H9 (cell line): ENCODE measurements around the gene ITGA11. TPM values are rescaled to one million over a fixed set of nuclear protein-coding genes. Genes with fewer than 3 reads are reported as not detected.

Source experiments
- DNase-seq: peaks from one replicate; pipeline ENCODE4 v3.0.0-alpha.2; 2017
- H2AFZ ChIP-seq: one replicate; pipeline ENCODE4 v1.6.1; 2013; ENCODE audit warnings: mild to moderate bottlenecking, low read length, control low read depth, moderate library complexity
- H2AK5ac ChIP-seq: 2 replicates; pipeline ENCODE4 v1.6.1; 2013; ENCODE audit warnings: low read length, control low read depth, mixed read lengths; ENCODE audit not compliant: insufficient read length
- H2BK120ac ChIP-seq: one replicate; pipeline ENCODE4 v1.6.1; 2013; ENCODE audit warnings: low read depth, mild to moderate bottlenecking, low read length, control low read depth, inconsistent platforms; ENCODE audit not compliant: poor library complexity, severe bottlenecking
- H2BK12ac ChIP-seq: 2 replicates; pipeline ENCODE4 v1.6.1; 2013; ENCODE audit warnings: low read length, control low read depth, mixed read lengths, low read depth; ENCODE audit not compliant: insufficient read length
- H2BK15ac ChIP-seq: 2 replicates; pipeline ENCODE4 v1.6.1; 2013; ENCODE audit warnings: low read depth, low read length, control low read depth
- H2BK20ac ChIP-seq: one replicate; pipeline ENCODE4 v1.6.1; 2013; ENCODE audit warnings: low read depth, mild to moderate bottlenecking, low read length, control low read depth, inconsistent platforms; ENCODE audit not compliant: poor library complexity, severe bottlenecking
- H2BK5ac ChIP-seq: 2 replicates; pipeline ENCODE4 v1.6.1; 2013; ENCODE audit warnings: low read length, control low read depth, mixed read lengths; ENCODE audit not compliant: insufficient read length
- H3K14ac ChIP-seq: 2 replicates; pipeline ENCODE4 v1.6.1; 2013; ENCODE audit warnings: low read length, control low read depth; ENCODE audit not compliant: insufficient read depth
- H3K18ac ChIP-seq: 2 replicates; pipeline ENCODE4 v1.6.1; 2013; ENCODE audit warnings: low read depth, mild to moderate bottlenecking, mixed read lengths, low read length, control low read depth; ENCODE audit not compliant: insufficient read length
- H3K23ac ChIP-seq: 2 replicates; pipeline ENCODE4 v1.6.1; 2013; ENCODE audit warnings: low read length, control low read depth, mixed read lengths, low read depth; ENCODE audit not compliant: insufficient read length
- H3K23me2 ChIP-seq: 2 replicates; pipeline ENCODE4 v1.6.1; 2013; ENCODE audit warnings: low read depth, mild to moderate bottlenecking, mixed read lengths, low read length, control low read depth; ENCODE audit not compliant: insufficient read length, poor library complexity, severe bottlenecking
- H3K27ac ChIP-seq: 2 replicates; pipeline ENCODE4 v1.5.1; 2013; ENCODE audit warnings: low read length, control low read depth, mixed read lengths, low read depth; ENCODE audit not compliant: insufficient read length
- H3K27me3 ChIP-seq: 2 replicates; pipeline ENCODE4 v1.6.1; 2013; ENCODE audit warnings: low read length, control low read depth, inconsistent platforms; ENCODE audit not compliant: insufficient read depth
- H3K4ac ChIP-seq: 2 replicates; pipeline ENCODE4 v1.6.1; 2013; ENCODE audit warnings: low read depth, mild to moderate bottlenecking, control low read depth, inconsistent platforms, low read length, moderate library complexity
- H3K4me1 ChIP-seq: 2 replicates; pipeline ENCODE4 v1.6.1; 2013; ENCODE audit warnings: low read length, control low read depth, inconsistent platforms; ENCODE audit not compliant: insufficient read depth
- H3K4me2 ChIP-seq: 2 replicates; pipeline ENCODE4 v1.6.1; 2013; ENCODE audit warnings: low read length, control low read depth, mixed read lengths; ENCODE audit not compliant: insufficient read length, insufficient read depth
- H3K56ac ChIP-seq: 2 replicates; pipeline ENCODE4 v1.6.1; 2013; ENCODE audit warnings: low read depth, mild to moderate bottlenecking, mixed read lengths, low read length, control low read depth; ENCODE audit not compliant: insufficient read length
- H3K79me1 ChIP-seq: 2 replicates; pipeline ENCODE4 v1.6.1; 2013; ENCODE audit warnings: low read depth, mild to moderate bottlenecking, moderate library complexity, low read length, control low read depth, inconsistent platforms; ENCODE audit not compliant: insufficient read depth, poor library complexity, severe bottlenecking
- H3K79me2 ChIP-seq: 2 replicates; pipeline ENCODE4 v1.6.1; 2013; ENCODE audit warnings: low read length, control low read depth, inconsistent platforms; ENCODE audit not compliant: insufficient read depth
- H3K9ac ChIP-seq: 2 replicates; pipeline ENCODE4 v1.6.1; 2013; ENCODE audit warnings: low read length, control low read depth, mixed read lengths; ENCODE audit not compliant: insufficient read length; ENCODE audit errors: extremely low read depth
- H3K9me3 ChIP-seq: one replicate; pipeline ENCODE4 v1.6.1; 2013; ENCODE audit warnings: low read depth, low read length, inconsistent platforms; ENCODE audit not compliant: control insufficient read depth
- H3T11ph ChIP-seq: one replicate; pipeline ENCODE4 v1.6.1; 2013; ENCODE audit warnings: mild to moderate bottlenecking, low read length, control low read depth, inconsistent platforms
- H4K20me1 ChIP-seq: one replicate; pipeline ENCODE4 v1.6.1; 2013; ENCODE audit not compliant: control insufficient read depth, insufficient read length, insufficient read depth
- H4K5ac ChIP-seq: 2 replicates; pipeline ENCODE4 v1.6.1; 2013; ENCODE audit warnings: low read depth, mild to moderate bottlenecking, mixed read lengths, low read length, control low read depth; ENCODE audit not compliant: insufficient read length
- H4K8ac ChIP-seq: replicated peaks from 2 replicates; pipeline ENCODE4 v1.6.1; 2013; ENCODE audit warnings: low read length, control low read depth, mixed read lengths, low read depth; ENCODE audit not compliant: insufficient read length
- H4K91ac ChIP-seq: 2 replicates; pipeline ENCODE4 v1.6.1; 2013; ENCODE audit warnings: low read depth, mild to moderate bottlenecking, moderate library complexity, mixed read lengths, low read length, control low read depth; ENCODE audit not compliant: insufficient read length
- H3K27ac Mint-ChIP-seq, 3 experiments: 2 replicates in 2 of 3; 3 replicates in 1 of 3; pipeline ENCODE4 v1.8.0; 2020 to 2021; ENCODE audit warnings: mixed read lengths in 3 of 3, mild to moderate bottlenecking in 1 of 3, moderate library complexity in 1 of 3
- H3K27me3 Mint-ChIP-seq: 2 replicates; pipeline ENCODE4 v1.8.0; 2021; ENCODE audit warnings: low read depth, mild to moderate bottlenecking, moderate library complexity, mixed read lengths
- H3K36me3 Mint-ChIP-seq, 3 experiments: 2 replicates in 2 of 3; 3 replicates in 1 of 3; pipeline ENCODE4 v1.8.0; 2020 to 2021; ENCODE audit warnings: low read depth in 3 of 3, mixed read lengths in 3 of 3; ENCODE audit not compliant: insufficient read depth in 1 of 3
- H3K4me1 Mint-ChIP-seq, 2 experiments: 2 replicates each; pipeline ENCODE4 v1.8.0; 2020; ENCODE audit warnings: mixed read lengths in 2 of 2
- H3K4me3 Mint-ChIP-seq, 2 experiments: 2 replicates in 1 of 2; 3 replicates in 1 of 2; pipeline ENCODE4 v1.8.0; 2020 to 2021; ENCODE audit warnings: mild to moderate bottlenecking in 2 of 2, mixed read lengths in 2 of 2, moderate library complexity in 1 of 2
- H3K9me3 Mint-ChIP-seq, 2 experiments: 2 replicates in 1 of 2; 3 replicates in 1 of 2; pipeline ENCODE4 v1.8.0; 2020; ENCODE audit warnings: mild to moderate bottlenecking in 2 of 2, mixed read lengths in 2 of 2, moderate library complexity in 1 of 2
- WGBS: extraction: QIAGEN DNeasy Blood & Tissue Kit; methylation state at CpG from one replicate; pipeline ENCODE4 v1.1.7; 2013; ENCODE audit warnings: missing lambda C conversion rate, low lambda C conversion rate, mixed read lengths; ENCODE audit not compliant: insufficient read length; ENCODE audit errors: extremely low coverage; 5-methylcytosine and 5-hydroxymethylcytosine counted together
- total RNA-seq: library from RNA; stranded (reverse); gene quantifications from 2 replicates; pipeline ENCODE4 v1.2.1, GENCODE V29; 2021
- TF ChIP-seq, protein P1 (sequence below): fragments of 200-600 bp; sonication (generic); conservative IDR thresholded peaks from 3 replicates; pipeline ENCODE4 v1.8.0; 2021; ENCODE audit warnings: antibody characterized with exemption, mild to moderate bottlenecking

The ITGA11 gene
- total RNA-seq, 1 experiment from 2014 or later, result 0.07 TPM

GRCh38 chr15:68429691-68430470 is 2.1 kb downstream of the ITGA11 start:
- Histone ChIP-seq H2AK5ac (no peak overlapping the region), H3K4ac (no peak overlapping the region), H4K5ac (no peak overlapping the region), H2BK15ac (no peak overlapping the region), H3K27ac (no peak overlapping the region), H3K14ac (no peak overlapping the region), H2BK120ac (no peak overlapping the region), H4K20me1 (no peaks in the 10 kb centered on the region), H4K91ac (no peak overlapping the region), H3K23ac (no peak overlapping the region), H4K8ac (no peak overlapping the region), H3K79me2 (no peaks in the 10 kb centered on the region), H2AFZ (no peak overlapping the region), H3T11ph (no peak overlapping the region), H3K79me1 (no peaks in the 10 kb centered on the region), H3K4me1 (no peaks in the 10 kb centered on the region), H2BK5ac (no peak overlapping the region), H2BK20ac (no peak overlapping the region), H2BK12ac (no peak overlapping the region), H3K56ac (no peak overlapping the region), H3K4me2 (no peak overlapping the region), H3K23me2 (peaks cover 6% of the 10 kb centered on the region), H3K9me3 (no peaks in the 10 kb centered on the region), H3K27me3 (peaks cover 34% of the 10 kb centered on the region; the same call in 1 of the 2 replicates), H3K9ac (no peak overlapping the region), H3K18ac (no peak overlapping the region)
- DNase-seq, result peak; percentile 8
- Mint-ChIP-seq H3K27me3 (peaks cover 79% of the 10 kb centered on the region), H3K36me3 (no peaks in the 10 kb centered on the region), H3K4me1 (peaks cover 13 to 19% of the 10 kb centered on the region in 2 experiments), H3K4me3 (no peak overlapping the region; a peak in 1 of 5 replicates), H3K27ac (no peak overlapping the region), H3K9me3 (no peaks in the 10 kb centered on the region; a peak in 1 of 5 replicates)
- no CpG with 5 or more reads among the region's 5 CpGs for WGBS
- TF ChIP-seq, protein P1, sequence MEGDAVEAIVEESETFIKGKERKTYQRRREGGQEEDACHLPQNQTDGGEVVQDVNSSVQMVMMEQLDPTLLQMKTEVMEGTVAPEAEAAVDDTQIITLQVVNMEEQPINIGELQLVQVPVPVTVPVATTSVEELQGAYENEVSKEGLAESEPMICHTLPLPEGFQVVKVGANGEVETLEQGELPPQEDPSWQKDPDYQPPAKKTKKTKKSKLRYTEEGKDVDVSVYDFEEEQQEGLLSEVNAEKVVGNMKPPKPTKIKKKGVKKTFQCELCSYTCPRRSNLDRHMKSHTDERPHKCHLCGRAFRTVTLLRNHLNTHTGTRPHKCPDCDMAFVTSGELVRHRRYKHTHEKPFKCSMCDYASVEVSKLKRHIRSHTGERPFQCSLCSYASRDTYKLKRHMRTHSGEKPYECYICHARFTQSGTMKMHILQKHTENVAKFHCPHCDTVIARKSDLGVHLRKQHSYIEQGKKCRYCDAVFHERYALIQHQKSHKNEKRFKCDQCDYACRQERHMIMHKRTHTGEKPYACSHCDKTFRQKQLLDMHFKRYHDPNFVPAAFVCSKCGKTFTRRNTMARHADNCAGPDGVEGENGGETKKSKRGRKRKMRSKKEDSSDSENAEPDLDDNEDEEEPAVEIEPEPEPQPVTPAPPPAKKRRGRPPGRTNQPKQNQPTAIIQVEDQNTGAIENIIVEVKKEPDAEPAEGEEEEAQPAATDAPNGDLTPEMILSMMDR, result no peak
